ENCODE results near the gene SNED1.
"Not testable (repeated sequence)": the region's sequence is repeated elsewhere in the genome, so short reads cannot be mapped to it uniquely, and the experiment has no call there.

Gene SNED1

GRCh38 chr2:241102239-241102803, 103.9 kb downstream of the SNED1 start, which contains the start of gene MTERF4:
Gene MTERF4 (minus strand): TSS chr2:241102287. CDS start chr2:241102273, 14 bp downstream.
- peak within 1 kb of the TSS; percentile 85 for H3K27ac ChIP-seq (replicated peaks)
- peak; percentile 73 to 87 for DNase-seq (ENCODE audit: low read depth in 1 of 2, low spot score in 1 of 2)
- no peaks in the 10 kb centered on the region for H3K27me3 ChIP-seq (ENCODE audit: insufficient read depth, poor library complexity, severe bottlenecking)
- peak within 1 kb of the TSS; percentile 88 for H3K4me3 ChIP-seq (replicated peaks; ENCODE audit: insufficient read depth, low read length)
- TF ChIP-seq POLR2AphosphoS5 (IDR thresholded peaks at IDR 0.05; ENCODE audit: low read depth) (peak; percentile 94), REST (IDR thresholded peaks at IDR 0.05; ENCODE audit: insufficient replicate concordance, low read depth) (peak; percentile 72), SPI1 (IDR thresholded peaks at IDR 0.05; ENCODE audit: borderline replicate concordance, low read depth) (no peak), CTCF (IDR thresholded peaks at IDR 0.05; ENCODE audit: insufficient read depth, low read length) (no peak), GABPA (IDR thresholded peaks at IDR 0.05; ENCODE audit: low read depth) (peak; percentile 100)

GRCh38 chr2:241103176-241103595, 104.8 kb downstream of the SNED1 start:
- no peak for DNase-seq (ENCODE audit: low read depth in 1 of 2, low spot score in 1 of 2)
- H3K27ac ChIP-seq (replicated peaks) = peak overlapping the region; percentile 85
- no peaks in the 10 kb centered on the region for H3K27me3 ChIP-seq (ENCODE audit: insufficient read depth, poor library complexity, severe bottlenecking)
- TF ChIP-seq POLR2AphosphoS5 (IDR thresholded peaks at IDR 0.05; ENCODE audit: low read depth) = no peak
- no peak for TF ChIP-seq GABPA (IDR thresholded peaks at IDR 0.05; ENCODE audit: low read depth)
- TF ChIP-seq REST (IDR thresholded peaks at IDR 0.05; ENCODE audit: insufficient replicate concordance, low read depth) = no peak
- TF ChIP-seq SPI1 (IDR thresholded peaks at IDR 0.05; ENCODE audit: borderline replicate concordance, low read depth) = no peak
- H3K4me3 ChIP-seq (replicated peaks; ENCODE audit: insufficient read depth, low read length) = peak overlapping the region; percentile 88

GRCh38 chr2:241104611-241105010, 106.2 kb downstream of the SNED1 start:
- H3K27ac ChIP-seq (replicated peaks); H3K27me3 ChIP-seq (ENCODE audit: insufficient read depth, poor library complexity, severe bottlenecking); DNase-seq (ENCODE audit: low read depth in 1 of 2, low spot score in 1 of 2); H3K4me3 ChIP-seq (replicated peaks; ENCODE audit: insufficient read depth, low read length): not testable (repeated sequence)

GRCh38 chr2:241105641-241106040, 107.2 kb downstream of the SNED1 start:
- Histone ChIP-seq H3K4me3 (replicated peaks; ENCODE audit: insufficient read depth, low read length) (no peak overlapping the region), H3K27me3 (ENCODE audit: insufficient read depth, poor library complexity, severe bottlenecking) (no peaks in the 10 kb centered on the region), H3K27ac (replicated peaks) (no peak overlapping the region)
- TF ChIP-seq GABPA (IDR thresholded peaks at IDR 0.05; ENCODE audit: low read depth) = no peak
- no peak for TF ChIP-seq POLR2AphosphoS5 (IDR thresholded peaks at IDR 0.05; ENCODE audit: low read depth)
- no peak for DNase-seq (ENCODE audit: low read depth in 1 of 2, low spot score in 1 of 2)

GRCh38 chr2:241107031-241107783, 108.8 kb downstream of the SNED1 start:
- TF ChIP-seq POLR2AphosphoS5 (IDR thresholded peaks at IDR 0.05; ENCODE audit: low read depth) (no peak), GABPA (IDR thresholded peaks at IDR 0.05; ENCODE audit: low read depth) (no peak), CTCF (IDR thresholded peaks at IDR 0.05; ENCODE audit: insufficient read depth, low read length) (no peak), SPI1 (IDR thresholded peaks at IDR 0.05; ENCODE audit: borderline replicate concordance, low read depth) (no peak), REST (IDR thresholded peaks at IDR 0.05; ENCODE audit: insufficient replicate concordance, low read depth) (no peak)
- H3K27me3 ChIP-seq (ENCODE audit: insufficient read depth, poor library complexity, severe bottlenecking) = no peaks in the 10 kb centered on the region
- H3K4me3 ChIP-seq (replicated peaks; ENCODE audit: insufficient read depth, low read length) = no peak overlapping the region
- no peak overlapping the region for H3K27ac ChIP-seq (replicated peaks)
- DNase-seq (ENCODE audit: low read depth in 1 of 2, low spot score in 1 of 2) = no peak
